ENCODE results near the gene TSPAN32.

DNA sequence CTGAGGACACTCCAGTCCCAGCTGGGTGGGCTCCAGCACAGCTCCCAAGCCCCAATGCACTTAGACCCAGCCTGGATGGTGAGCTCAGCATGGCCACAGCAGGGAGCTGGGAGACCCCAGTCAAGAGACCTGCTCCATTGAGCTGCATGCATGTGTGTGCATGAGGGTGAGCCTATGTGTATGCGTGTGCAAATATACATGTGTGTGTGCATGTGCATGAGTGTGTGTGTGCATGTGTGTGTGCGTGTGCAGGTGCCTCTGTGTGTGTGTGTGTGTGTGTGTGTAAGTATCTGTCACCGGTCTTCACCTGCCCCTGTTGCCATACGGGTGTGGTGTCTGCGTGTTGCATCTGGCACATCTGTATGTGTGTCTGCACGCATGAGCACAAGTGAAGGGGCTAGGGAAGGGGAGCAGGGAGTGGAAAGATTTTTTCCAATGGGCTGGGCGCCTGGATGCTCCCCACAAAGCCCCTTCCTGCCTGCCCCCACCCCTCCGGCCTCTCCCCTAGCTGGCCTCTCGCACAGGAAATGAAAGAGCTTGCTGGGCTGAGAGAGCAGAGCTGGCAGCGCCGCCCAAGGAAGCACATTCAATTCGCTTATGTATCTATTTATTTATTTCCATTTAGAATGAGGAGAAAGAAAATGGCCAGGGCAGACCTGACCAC lies 4.1 kb downstream of the TSPAN32 start:
- TF ChIP-seq RARB (CRISPR knock-in tag; IDR thresholded peaks at IDR 0.05) (no peak), PPARA (CRISPR knock-in tag; IDR thresholded peaks at IDR 0.05; ENCODE audit: borderline replicate concordance) (no peak), CREB5 (CRISPR knock-in tag; IDR thresholded peaks at IDR 0.05; ENCODE audit: low read depth) (no peak), ESRRG (CRISPR knock-in tag; IDR thresholded peaks at IDR 0.05) (no peak), PATZ1 (CRISPR knock-in tag; IDR thresholded peaks at IDR 0.05; ENCODE audit: borderline replicate concordance) (no peak), ZFP3 (CRISPR knock-in tag; IDR thresholded peaks at IDR 0.05) (no peak), TCF4 (CRISPR knock-in tag; IDR thresholded peaks at IDR 0.05; ENCODE audit: borderline replicate concordance) (no peak), GLIS3 (CRISPR knock-in tag; IDR thresholded peaks at IDR 0.05) (no peak), ZFP30 (CRISPR knock-in tag; IDR thresholded peaks at IDR 0.05) (no peak), BACH2 (CRISPR knock-in tag; IDR thresholded peaks at IDR 0.05; ENCODE audit: borderline replicate concordance) (no peak)
- TF ChIP-seq, protein P1, sequence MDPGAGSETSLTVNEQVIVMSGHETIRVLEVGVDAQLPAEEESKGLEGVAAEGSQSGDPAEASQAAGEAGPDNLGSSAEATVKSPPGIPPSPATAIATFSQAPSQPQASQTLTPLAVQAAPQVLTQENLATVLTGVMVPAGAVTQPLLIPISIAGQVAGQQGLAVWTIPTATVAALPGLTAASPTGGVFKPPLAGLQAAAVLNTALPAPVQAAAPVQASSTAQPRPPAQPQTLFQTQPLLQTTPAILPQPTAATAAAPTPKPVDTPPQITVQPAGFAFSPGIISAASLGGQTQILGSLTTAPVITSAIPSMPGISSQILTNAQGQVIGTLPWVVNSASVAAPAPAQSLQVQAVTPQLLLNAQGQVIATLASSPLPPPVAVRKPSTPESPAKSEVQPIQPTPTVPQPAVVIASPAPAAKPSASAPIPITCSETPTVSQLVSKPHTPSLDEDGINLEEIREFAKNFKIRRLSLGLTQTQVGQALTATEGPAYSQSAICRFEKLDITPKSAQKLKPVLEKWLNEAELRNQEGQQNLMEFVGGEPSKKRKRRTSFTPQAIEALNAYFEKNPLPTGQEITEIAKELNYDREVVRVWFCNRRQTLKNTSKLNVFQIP (CRISPR knock-in tag; IDR thresholded peaks at IDR 0.05; ENCODE audit: borderline replicate concordance, low read depth), result no peak
- TF ChIP-seq, protein P2, sequence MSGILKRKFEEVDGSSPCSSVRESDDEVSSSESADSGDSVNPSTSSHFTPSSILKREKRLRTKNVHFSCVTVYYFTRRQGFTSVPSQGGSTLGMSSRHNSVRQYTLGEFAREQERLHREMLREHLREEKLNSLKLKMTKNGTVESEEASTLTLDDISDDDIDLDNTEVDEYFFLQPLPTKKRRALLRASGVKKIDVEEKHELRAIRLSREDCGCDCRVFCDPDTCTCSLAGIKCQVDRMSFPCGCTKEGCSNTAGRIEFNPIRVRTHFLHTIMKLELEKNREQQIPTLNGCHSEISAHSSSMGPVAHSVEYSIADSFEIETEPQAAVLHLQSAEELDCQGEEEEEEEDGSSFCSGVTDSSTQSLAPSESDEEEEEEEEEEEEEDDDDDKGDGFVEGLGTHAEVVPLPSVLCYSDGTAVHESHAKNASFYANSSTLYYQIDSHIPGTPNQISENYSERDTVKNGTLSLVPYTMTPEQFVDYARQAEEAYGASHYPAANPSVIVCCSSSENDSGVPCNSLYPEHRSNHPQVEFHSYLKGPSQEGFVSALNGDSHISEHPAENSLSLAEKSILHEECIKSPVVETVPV (CRISPR knock-in tag; IDR thresholded peaks at IDR 0.05), result no peak

All from SK-N-SH treated with all-trans-retinoic acid at 6 μM for 48 hours (cell line).